ENCODE measurements around the gene TBC1D32. TPM values are rescaled to one million over a fixed set of nuclear protein-coding genes. Genes with fewer than 3 reads are reported as not detected.

The TBC1D32 gene
- polyA plus RNA-seq, 1 donor = 18.7 TPM

Other genes starting within 250 kb of the TBC1D32 start
- 73.1 TPM for gene GJA1, start 101.2 kb upstream of the TBC1D32 start, polyA plus RNA-seq (ENCODE audit: insufficient read length)